C4-2B (cell line): ENCODE data around the gene NDUFAF3.

Experiments
- CTCF ChIP-seq: fragments of 450-650 bp; conservative IDR thresholded peaks from 2 replicates; pipeline ENCODE4 v1.5.1; 2017; ENCODE audit warnings: mild to moderate bottlenecking
- ZFX ChIP-seq: fragments of 450-650 bp; IDR thresholded peaks from 2 replicates; pipeline ENCODE4 v1.6.1; 2017

- TF ChIP-seq CTCF = no peak
- peak; percentile 92 for TF ChIP-seq ZFX
Measured at GRCh38 chr3:49021213-49021812, 608 bp upstream of the NDUFAF3 start.
